Measurements from ENCODE around the gene TRIM37.

- TF ChIP-seq CTCF (IDR thresholded peaks at IDR 0.05) (no peak), POLR2A (IDR thresholded peaks at IDR 0.05) (no peak)
Observed at GRCh38 chr17:59097876-59098275, 8.8 kb downstream of the TRIM37 start.
